Kidney (tissue), 14 donors: Measurements from ENCODE around the gene CYP4F8. TPM values are rescaled to one million over a fixed set of nuclear protein-coding genes. Genes with fewer than 3 reads are reported as not detected.

Experiments
- DNase-seq, 5 donors: peaks; one replicate each; pipeline ENCODE4 v3.0.0-alpha.2; 2013 to 2020
- FAIRE-seq: peaks from 2 replicates; lab custom pipeline; 2012; peaks lifted over from hg19 to GRCh38; lab: Jason Lieb, UNC
- H3K27ac ChIP-seq, 2 donors: one replicate each; pipeline ENCODE4 v1.7.0; 2013; ENCODE audit warnings: low read depth in 2 of 2, low read length in 2 of 2, inconsistent platforms in 1 of 2
- H3K27me3 ChIP-seq: one replicate; pipeline ENCODE4 v1.7.1; 2013; ENCODE audit warnings: low read length, inconsistent platforms; ENCODE audit not compliant: control insufficient read depth, insufficient read depth
- H3K36me3 ChIP-seq, 3 donors: one replicate each; pipeline versions ENCODE4 v1.7.0 to v1.7.1; 2013; ENCODE audit warnings: low read length in 3 of 3, control low read depth in 1 of 3, inconsistent platforms in 1 of 3; ENCODE audit not compliant: insufficient read depth in 3 of 3, control insufficient read depth in 2 of 3
- H3K4me1 ChIP-seq, 3 donors: one replicate each; pipeline versions ENCODE4 v1.7.0 to v1.7.1; 2013; ENCODE audit warnings: low read length in 3 of 3, inconsistent platforms in 1 of 3, low read depth in 1 of 3; ENCODE audit not compliant: control insufficient read depth in 2 of 3, insufficient read depth in 2 of 3
- H3K4me3 ChIP-seq, 3 donors: one replicate each; pipeline versions ENCODE4 v1.7.0 to v1.8.1; 2013; ENCODE audit warnings: low read length in 3 of 3, control low read depth in 1 of 3, inconsistent platforms in 1 of 3
- H3K9ac ChIP-seq, 3 donors: one replicate each; pipeline versions ENCODE4 v1.7.0 to v1.7.1; 2013; ENCODE audit warnings: low read length in 3 of 3, control low read depth in 1 of 3, inconsistent platforms in 1 of 3
- H3K9me3 ChIP-seq, 3 donors: one replicate each; pipeline versions ENCODE4 v1.7.0 to v1.7.1; 2013; ENCODE audit warnings: low read length in 3 of 3, control low read depth in 1 of 3, inconsistent platforms in 1 of 3; ENCODE audit not compliant: control insufficient read depth in 2 of 3, insufficient read depth in 1 of 3
- intact Hi-C: fragments of 100-400 bp; cut with DNase I; formaldehyde crosslinking; loops from one replicate; pipeline ENCODE4 v1.11.1; 2022
- polyA plus RNA-seq: library from polyadenylated mRNA; stranded (reverse); fragments of 350-450 nt; fragmentation: Illumina TruSeq; extraction: RNeasy Lipid Tissue Mini Kit (QIAGEN cat#74804); gene quantifications from one replicate; pipeline ENCODE4 v1.2.3, GENCODE V29; 2014; ENCODE audit warnings: low read depth, low replicate concordance; ENCODE audit not compliant: insufficient read depth
- total RNA-seq: library from RNA; stranded (reverse); fragmentation: NEBNext Ultra II Directional; extraction: Animal tissue kit (Norgen Biotek cat#: 25700); gene quantifications from one replicate; pipeline ENCODE4 v1.2.1, GENCODE V29; 2021
- TF ChIP-seq, protein P1 (sequence below): IDR thresholded peaks from 3 replicates; pipeline ENCODE4 v1.5.1; 2012; ENCODE audit warnings: mild to moderate bottlenecking, moderate library complexity, borderline replicate concordance; ENCODE audit not compliant: insufficient read depth; ENCODE audit errors: extremely low read depth
- donor health status: control.
- donor health status: control.
- donor health status: control.
- donor health status: control.
- donor health status: control.
- donor health status: DM: yes; HTN: yes; CAD: no.
- donor health status: Normal renal cell carcinoma (clear cell type).

The CYP4F8 gene
- total and polyA plus RNA-seq, 2 donors from 2014 or later, result not detected

DNA sequence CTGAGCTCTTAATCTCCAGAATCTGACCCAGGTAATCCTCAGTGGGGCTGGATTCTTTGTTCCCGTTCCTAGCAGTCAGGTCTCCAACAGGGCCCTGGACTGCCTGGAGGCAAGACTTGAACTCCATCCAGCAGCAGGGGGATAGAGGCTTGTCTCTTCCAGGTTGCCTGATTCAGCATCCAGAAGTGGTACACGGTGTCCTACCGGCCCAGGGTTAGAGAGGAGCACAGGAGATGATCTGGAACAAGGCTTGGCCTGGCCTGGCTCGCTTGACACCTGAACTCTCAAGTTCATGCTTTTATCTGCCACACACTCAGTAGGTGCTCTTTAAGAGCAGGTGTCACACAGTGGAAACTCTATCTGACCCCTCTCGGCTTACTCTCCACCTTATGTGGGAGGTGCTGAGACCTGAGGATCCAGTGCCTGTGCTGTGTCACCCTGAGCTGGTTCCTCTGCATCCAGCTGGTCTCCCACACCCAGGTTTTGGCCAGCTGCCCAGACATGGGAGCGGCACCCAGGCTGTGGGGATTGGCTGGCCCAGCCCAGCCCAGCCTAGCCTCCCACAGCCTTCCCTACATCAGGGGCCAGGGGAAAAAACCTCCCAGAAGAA, 25.4 kb downstream of the CYP4F8 start, which contains the start of gene CYP4F3:
CYP4F3 (plus strand) TSS at position 604 of the 610 bp plus-strand sequence. CDS start 519 bp downstream, outside the sequence.
- peak within 1 kb of the TSS in 2 of 3 donors; percentile 74 for H3K4me3 ChIP-seq
- H3K9me3 ChIP-seq, result no peaks in the 10 kb centered on the region
- peak within 1 kb of the TSS; percentile 56 to 90 for H3K27ac ChIP-seq
- H3K27me3 ChIP-seq, result no peaks in the 10 kb centered on the region
- FAIRE-seq (no peak), DNase-seq (peak in 4 of 5 donors; percentile 0 to 88 (median 28))
- H3K9ac ChIP-seq, result peak within 1 kb of the TSS in 1 of 3 donors; percentile 58
- H3K4me1 ChIP-seq, result peaks cover 0 to 11% (median 3%) of the 10 kb centered on the region in 3 donors
- TF ChIP-seq, protein P1, sequence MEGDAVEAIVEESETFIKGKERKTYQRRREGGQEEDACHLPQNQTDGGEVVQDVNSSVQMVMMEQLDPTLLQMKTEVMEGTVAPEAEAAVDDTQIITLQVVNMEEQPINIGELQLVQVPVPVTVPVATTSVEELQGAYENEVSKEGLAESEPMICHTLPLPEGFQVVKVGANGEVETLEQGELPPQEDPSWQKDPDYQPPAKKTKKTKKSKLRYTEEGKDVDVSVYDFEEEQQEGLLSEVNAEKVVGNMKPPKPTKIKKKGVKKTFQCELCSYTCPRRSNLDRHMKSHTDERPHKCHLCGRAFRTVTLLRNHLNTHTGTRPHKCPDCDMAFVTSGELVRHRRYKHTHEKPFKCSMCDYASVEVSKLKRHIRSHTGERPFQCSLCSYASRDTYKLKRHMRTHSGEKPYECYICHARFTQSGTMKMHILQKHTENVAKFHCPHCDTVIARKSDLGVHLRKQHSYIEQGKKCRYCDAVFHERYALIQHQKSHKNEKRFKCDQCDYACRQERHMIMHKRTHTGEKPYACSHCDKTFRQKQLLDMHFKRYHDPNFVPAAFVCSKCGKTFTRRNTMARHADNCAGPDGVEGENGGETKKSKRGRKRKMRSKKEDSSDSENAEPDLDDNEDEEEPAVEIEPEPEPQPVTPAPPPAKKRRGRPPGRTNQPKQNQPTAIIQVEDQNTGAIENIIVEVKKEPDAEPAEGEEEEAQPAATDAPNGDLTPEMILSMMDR, result no peak
- no peaks in the 10 kb centered on the region for H3K36me3 ChIP-seq
- intact Hi-C loops, result no loop called here

GRCh38 chr19:15640904-15641597, 26.0 kb downstream of the CYP4F8 start:
- FAIRE-seq, result no peak
- Histone ChIP-seq H3K9ac (peak overlapping the region in 1 of 3 donors; percentile 58), H3K27me3 (no peaks in the 10 kb centered on the region), H3K27ac (peak overlapping the region; percentile 56 to 90), H3K4me1 (peaks cover 0 to 11% (median 3%) of the 10 kb centered on the region in 3 donors), H3K4me3 (peak overlapping the region in 2 of 3 donors; percentile 74), H3K36me3 (peaks cover 0 to 2% (median 0%) of the 10 kb centered on the region in 3 donors), H3K9me3 (no peaks in the 10 kb centered on the region)
- intact Hi-C loops, result no loop called here
- DNase-seq, result peak in 1 of 5 donors; percentile 61
- TF ChIP-seq, protein P1, result no peak

DNA sequence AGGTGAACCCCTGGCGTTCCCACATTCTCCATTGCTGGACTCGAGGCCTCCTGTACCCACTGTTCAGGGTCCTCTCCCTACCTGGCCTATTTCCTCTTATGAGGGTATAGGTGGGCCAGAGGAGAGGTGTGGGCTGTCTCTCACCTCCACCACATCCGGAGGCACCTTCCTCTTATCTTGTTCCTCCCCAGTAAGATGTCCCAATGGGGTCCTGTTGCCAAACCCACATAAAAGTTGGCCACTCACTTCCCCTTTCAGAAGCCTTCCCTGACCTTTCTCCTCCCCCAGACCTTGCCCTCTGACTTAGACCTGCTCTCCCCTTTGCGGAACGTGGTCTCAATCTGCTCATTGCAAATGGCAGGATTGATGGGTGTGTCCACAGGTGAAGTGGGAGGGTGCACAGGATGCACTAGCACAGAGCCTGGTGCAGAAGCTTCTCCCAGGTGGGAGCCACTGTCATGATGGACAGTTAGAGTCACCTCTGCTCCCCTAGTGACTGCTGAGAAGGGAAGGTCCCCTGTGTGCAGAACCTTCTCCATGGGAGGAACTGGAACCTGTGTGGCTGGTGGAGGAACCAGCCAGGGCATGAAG, 27.0 kb downstream of the CYP4F8 start:
- Histone ChIP-seq H3K36me3 (peaks cover 0 to 3% (median 0%) of the 10 kb centered on the region in 3 donors), H3K27me3 (no peaks in the 10 kb centered on the region), H3K4me1 (peaks cover 0 to 12% (median 3%) of the 10 kb centered on the region in 3 donors), H3K9ac (peak overlapping the region in 1 of 3 donors; percentile 7), H3K4me3 (peak overlapping the region in 2 of 3 donors; percentile 74), H3K9me3 (no peaks in the 10 kb centered on the region), H3K27ac (peak overlapping the region; percentile 33 to 90)
- intact Hi-C loops, result no loop called here
- TF ChIP-seq, protein P1, result no peak
- FAIRE-seq, result no peak
- DNase-seq, result no peak
